Right lobe of liver (tissue), 4 donors: ENCODE measurements around the gene DNAH8.

Source experiments
- POLR2A ChIP-seq: fragments of 450-650 bp; IDR thresholded peaks from one replicate; pipeline ENCODE4 v1.6.1; 2017; ENCODE audit warnings: antibody characterized with exemption, mild to moderate bottlenecking
- TF ChIP-seq, protein P1 (sequence below), 4 donors: fragments of 200-600 bp in 3 of 4; fragments of 450-650 bp in 1 of 4; IDR thresholded peaks; one replicate each; pipeline versions ENCODE4 v1.5.1 to v1.8.0; 2016 to 2022; ENCODE audit warnings: antibody characterized with exemption in 4 of 4, mild to moderate bottlenecking in 2 of 4
- donor health status: DM: no; HTN: no; CAD: no.
- donor health status: DM: no; HTN: no; CAD: no.
- donor health status: DM: no; HTN: yes; CAD: no.

DNA sequence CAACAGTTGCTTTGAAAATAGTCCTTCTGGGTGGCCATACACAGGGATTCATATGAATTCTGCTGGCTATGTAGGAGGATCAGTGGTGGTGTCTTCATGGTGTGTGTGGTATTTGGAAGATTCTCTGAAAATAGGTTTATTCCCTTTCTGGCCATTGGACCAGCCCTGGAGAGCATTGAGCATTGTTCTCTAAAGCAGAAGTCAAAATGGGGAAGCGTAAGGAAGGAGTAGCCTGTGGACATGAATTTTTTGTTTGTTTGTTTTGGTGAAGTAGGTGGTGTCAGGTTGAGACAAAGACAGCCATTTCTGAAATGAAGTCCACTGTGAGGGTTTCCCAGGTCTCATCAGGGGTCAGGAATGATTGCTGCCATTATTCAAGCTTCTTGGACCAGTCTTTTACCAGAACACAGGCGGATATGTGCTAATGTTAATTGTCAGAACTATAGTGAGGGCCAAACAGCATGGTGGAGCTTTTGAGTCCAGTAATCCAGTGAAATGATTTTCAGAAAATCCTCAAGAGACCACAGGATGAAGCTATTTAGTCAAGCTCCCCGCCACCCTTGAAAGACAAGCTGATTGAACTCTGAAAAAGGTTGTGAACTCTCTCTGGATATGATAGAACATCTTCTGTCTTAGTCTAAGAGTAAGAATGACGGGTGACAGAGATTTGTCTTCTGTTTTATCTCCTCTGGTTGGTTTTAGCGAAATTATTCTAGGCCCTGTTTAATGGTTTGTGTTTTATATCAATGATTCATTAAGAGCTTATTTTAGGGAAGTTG lies 60.0 kb downstream of the DNAH8 start:
- TF ChIP-seq, protein P1, sequence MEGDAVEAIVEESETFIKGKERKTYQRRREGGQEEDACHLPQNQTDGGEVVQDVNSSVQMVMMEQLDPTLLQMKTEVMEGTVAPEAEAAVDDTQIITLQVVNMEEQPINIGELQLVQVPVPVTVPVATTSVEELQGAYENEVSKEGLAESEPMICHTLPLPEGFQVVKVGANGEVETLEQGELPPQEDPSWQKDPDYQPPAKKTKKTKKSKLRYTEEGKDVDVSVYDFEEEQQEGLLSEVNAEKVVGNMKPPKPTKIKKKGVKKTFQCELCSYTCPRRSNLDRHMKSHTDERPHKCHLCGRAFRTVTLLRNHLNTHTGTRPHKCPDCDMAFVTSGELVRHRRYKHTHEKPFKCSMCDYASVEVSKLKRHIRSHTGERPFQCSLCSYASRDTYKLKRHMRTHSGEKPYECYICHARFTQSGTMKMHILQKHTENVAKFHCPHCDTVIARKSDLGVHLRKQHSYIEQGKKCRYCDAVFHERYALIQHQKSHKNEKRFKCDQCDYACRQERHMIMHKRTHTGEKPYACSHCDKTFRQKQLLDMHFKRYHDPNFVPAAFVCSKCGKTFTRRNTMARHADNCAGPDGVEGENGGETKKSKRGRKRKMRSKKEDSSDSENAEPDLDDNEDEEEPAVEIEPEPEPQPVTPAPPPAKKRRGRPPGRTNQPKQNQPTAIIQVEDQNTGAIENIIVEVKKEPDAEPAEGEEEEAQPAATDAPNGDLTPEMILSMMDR (IDR thresholded peaks at IDR 0.05): no peak
- TF ChIP-seq POLR2A: no peak
